ENCODE measurements around the gene RSU1.

RSU1 gene

DNA sequence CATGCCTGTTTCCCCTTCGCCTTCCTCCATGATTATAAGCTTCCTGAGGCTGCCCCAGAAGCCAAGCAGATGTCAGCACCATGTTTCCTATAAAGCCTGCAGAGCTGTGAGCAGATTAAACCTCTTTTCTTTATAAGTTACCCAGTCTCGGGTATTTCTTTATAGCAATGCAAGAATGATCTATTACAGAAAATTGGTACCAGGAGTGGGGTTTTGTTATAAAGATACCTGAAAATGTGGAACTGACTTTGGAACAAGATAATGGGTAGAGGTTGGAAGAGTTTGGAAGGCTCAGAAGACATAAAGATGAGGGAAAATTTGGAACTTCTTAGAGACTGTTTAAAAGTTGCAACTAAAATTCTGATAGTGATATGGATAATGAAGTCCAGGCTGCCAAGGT is 4.8 kb upstream of the RSU1 start:
- DNase-seq (ENCODE audit: low spot score), result no peak

DNA sequence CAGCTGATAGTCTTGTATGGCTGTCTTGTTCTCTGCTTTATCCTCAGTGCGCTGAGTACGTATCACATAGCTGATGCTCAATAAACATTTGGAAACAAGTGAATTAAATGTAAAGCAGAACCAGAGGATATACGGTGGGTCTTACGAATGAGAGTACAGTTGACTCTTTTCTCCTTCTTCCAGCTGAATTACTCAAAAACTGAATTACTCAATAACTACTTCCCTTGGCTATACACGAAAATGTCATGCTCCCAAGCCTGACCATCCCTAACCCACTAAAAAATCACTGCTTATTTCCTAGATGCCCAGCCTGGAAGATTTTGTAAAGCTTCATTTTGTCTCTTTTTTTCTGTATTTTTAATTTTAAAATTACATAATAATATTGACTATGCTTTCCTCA is 3.2 kb upstream of the RSU1 start:
- DNase-seq (ENCODE audit: low spot score), result no peak

DNA sequence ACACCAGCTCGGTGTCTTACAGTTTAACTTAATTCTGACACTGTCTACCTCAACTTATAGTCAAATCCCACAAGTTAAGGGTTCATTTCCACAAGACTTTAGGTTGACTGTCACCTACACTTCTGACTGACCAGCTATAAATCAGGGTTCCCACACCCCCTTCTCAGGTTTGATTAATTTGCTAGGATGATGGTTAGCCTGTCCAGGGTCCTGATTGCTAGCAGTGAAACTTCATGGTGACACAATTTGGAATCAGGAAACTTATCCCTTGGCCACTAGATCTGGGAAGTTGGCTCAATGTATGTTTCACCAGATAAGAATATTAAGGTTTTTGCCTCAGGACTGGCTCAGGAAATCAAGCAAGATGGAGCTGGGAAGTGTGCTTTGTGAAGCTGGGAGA is 2.8 kb upstream of the RSU1 start:
- no peak for DNase-seq (ENCODE audit: low spot score)

DNA sequence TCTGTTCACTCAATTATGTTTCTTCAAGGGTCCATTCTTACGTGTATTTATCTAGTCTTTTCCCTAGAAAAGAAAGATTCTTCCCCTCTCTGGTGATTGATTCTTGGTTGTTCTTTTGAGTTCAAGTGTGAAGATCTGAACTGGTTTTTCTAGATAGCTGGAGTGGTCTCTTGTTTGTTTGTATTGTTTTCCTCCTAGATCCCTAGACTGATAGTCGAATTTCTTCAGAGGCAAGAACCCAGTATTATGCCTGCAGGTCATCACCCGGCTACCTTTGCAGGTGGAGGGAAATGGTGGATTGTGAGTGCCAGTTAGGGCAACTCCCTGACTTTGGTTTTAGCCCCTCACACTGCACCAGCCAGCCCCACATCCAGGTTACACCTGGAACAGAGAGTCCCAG is 2.2 kb upstream of the RSU1 start:
- DNase-seq (ENCODE audit: low spot score), result no peak

DNA sequence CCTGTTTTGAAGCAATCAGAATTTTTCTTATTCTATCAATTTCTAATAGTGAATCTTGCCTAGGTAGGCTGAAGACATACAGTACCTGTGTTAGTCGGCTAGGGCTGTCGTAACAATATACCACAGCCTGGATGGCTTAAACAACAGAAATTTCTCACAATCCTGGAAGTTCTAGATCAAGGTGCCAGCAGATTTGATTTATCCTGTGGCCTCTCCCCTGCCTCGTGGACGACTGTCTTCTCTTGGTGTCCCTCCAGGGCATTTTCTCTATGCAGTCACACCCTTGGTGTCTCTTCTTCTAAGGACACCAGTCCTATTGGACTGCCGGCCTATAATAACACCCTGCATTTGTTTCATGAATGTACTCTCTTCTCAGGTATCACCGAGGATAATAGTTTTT is 1.8 kb upstream of the RSU1 start:
- no peak for DNase-seq (ENCODE audit: low spot score)

DNA sequence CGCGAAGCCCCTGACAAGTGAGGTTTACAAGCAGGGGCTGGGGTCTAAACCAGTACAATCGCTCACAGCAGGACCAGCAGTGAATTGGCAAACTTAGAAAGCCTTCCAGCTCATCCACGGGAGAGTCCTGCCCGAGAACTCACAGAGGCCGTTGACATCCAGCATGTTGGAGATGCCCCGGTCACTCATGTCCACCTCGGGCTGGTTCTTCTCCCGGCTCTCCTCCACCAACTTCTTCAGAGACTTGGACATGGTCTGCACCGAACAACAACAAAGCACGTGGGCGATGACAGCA is 447 bp downstream of the RSU1 start:
- peak; percentile 23 for DNase-seq (ENCODE audit: low spot score)

DNA sequence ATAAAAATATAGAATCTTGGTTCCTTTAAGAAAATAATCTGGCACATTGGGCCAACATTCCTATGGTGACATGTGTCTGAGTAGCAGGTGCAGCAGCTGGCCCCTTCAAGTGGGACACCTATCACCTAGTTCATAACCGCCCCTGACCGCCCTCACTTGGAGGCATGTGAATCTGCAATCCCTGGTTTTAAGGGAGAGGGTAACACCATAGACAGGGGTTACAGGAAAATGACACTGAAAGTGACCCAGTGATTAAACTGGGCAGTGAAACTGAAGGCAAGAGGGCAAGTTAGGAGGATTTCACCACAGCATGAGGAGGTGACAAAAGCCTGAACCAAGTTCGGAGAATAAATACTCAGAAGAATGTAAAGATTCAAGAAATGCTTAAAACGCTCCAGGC is 1.1 kb downstream of the RSU1 start:
- DNase-seq (ENCODE audit: low spot score), result peak; percentile 15

DNA sequence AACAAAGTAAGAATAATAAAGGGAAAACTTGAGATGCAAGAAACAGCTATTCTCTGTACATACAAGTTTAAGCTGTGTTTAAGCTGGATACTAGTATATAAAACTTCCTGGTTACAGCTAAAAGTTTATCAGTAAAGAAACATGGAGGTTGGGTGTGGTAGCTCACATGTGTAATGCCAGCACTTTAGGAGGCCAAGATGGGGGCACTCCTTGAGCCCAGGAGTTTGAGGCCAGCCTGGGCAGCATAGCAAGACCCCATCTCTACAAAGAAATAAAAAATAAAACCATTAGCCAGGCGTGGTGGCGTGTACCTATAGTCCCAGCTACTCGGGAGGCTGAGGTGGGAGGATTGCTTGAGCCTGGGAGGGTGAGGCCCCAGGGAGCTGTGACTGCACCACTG is 3.2 kb downstream of the RSU1 start:
- no peak for DNase-seq (ENCODE audit: low spot score)

DNA sequence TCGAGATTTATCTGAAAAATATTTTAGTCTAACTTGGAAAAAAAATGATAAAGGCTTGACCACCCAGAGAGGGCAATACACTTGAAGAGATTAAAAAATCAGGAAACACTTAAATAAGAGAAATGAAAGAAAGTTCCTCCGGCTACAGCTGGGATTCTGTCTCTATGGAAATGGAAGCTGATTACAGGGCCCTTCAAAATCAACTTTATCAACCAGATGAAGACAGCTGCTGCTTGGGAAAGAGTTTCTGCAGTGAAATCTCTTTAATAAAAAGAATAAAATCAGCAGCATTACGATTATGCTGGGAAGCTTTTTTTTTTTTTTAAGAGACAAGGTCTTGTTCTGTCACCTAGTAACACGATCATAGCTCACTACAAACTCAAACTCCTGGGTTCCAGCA is 4.5 kb downstream of the RSU1 start:
- DNase-seq (ENCODE audit: low spot score), result no peak

DNA sequence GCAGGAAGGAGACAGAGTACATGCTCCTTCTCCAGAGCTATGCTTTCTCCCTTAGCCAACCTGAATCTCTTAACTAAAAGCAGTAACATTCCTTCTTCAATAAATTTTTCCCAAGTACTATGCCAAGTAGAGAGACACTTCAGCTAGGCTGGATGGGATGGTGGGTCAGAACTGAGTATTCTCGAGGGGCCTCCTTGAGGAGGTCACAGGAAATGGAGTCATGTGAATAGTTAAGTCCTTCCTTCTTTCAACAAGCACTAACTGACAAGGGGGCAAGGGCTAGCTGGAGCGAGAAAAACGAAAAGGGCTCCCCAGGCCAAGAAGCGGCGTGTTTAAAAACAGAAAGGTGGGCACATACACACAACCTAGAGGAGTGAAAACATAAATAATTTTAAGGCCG is 5.5 kb downstream of the RSU1 start:
- no peak for DNase-seq (ENCODE audit: low spot score)

DNA sequence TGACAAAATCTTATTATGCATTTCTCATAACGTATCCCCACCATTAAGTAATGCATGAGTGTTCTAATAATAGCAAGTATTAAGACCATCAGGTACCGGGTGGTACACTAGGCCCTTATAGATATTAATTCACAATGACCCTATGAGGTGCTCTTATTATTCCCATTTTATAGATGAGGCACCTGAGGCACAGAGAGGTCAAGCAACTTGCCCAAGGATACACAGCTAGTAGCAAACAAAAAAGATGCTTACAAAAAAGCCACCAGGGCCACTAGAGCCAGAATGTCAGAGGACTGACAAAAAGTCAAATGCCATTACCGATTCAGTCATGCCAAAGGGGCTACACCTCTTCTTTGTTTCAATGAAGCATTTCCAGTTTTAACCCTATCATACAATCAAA is 5.9 kb downstream of the RSU1 start:
- no peak for DNase-seq (ENCODE audit: low spot score)

DNA sequence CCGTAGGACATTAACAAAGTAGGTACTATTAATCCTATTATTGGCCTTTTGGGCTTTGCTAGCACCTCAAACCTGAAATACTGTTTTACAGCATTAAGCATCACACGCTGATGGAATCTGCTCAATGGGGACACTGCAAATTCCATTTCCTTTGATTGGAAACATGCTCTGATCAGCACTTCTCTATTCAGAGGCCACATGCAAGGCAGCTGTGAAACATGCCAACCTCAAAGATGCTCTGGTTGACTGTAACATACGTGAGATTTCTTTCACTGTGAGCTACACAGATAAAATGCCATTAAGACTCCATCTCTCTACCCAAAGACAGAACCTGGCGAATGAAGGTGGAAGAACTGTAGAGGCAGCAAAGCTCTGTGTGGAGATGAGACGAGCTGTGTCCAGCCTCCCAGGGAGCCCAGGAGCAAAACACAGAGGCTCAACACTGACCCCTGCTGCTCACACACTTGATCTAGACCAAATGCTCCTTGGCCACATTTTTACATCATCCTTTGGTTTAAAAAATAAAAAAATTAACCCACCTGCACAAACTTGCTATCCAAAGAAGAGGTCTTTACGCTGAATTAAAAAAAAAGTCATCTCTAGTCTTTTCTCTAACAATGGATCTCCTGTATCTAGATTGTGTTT is 8.0 kb downstream of the RSU1 start:
- DNase-seq (ENCODE audit: low spot score), result peak; percentile 41

DNA sequence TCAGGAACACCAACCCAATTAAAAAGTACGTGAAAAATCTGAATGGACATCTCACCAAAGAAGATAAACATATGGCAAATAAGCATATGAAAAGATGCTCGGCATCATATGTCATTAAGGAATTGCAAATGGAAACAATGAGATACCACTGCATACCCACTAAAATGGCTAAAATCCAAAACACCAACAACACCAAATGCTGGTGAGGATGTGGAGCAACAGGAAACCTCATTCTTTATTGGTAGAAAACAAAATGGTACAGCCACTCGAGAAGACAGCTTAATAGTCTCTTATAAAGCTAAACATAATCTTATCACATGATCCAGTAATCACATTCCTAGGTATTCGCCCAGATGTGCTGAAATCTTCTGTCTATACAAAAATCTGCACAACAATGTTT is 13.1 kb downstream of the RSU1 start:
- DNase-seq (ENCODE audit: low spot score), result no peak

DNA sequence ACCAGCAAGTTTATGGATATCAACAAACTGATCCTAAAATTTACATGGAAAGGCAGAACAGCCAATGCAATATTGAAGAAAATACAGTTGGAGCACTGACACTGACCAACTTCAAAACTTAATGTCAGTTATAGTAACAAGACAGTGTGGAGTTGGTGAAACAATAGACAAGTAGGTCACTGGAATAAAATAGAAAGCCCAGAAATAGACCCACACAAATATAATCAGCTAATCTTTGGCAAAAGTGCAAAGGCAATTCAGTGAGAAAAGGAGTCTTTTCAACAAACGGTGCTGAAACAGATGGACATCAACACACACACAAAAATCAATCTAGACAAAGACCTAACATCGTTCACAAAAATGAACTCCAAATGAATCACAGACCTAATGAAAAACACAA is 13.8 kb downstream of the RSU1 start:
- no peak for DNase-seq (ENCODE audit: low spot score)

DNA sequence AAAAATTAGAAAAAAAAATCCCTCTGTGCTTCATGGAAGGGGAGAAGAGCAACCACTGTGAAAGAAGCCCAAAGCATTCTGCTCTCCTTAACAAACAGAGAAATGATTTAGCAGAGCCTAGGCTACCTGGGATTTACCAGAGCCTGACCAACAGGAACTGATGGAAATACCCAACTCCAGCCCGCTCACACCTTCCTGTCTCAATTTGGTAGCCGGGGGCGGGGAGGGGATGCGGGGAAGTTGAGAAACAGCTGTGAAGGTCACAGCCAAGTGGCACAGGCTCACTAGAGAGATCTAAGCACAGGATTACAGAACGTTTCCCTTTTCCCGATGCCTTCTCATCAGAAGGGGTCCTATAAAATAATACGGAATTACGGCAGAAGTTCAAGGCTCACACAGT is 17.6 kb downstream of the RSU1 start:
- DNase-seq (ENCODE audit: low spot score), result no peak

DNA sequence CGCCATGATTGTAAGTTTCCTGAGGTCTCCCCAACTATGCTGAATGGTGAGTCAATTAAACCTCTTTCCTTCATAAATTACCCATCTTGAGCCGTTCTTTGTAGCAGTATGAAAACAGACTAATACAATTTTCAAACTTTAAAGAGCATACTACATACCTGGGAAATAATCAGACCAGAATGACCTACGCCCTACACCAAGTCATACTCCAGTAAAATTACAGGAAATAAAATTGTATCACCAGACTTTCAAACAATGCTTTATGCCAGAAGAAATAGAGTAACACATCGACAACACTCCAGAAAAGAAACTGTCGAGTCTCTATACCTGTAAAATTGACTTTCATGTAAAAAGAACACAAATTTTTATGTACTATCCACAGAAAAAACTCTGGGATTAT is 18.7 kb downstream of the RSU1 start:
- DNase-seq (ENCODE audit: low spot score), result no peak

DNA sequence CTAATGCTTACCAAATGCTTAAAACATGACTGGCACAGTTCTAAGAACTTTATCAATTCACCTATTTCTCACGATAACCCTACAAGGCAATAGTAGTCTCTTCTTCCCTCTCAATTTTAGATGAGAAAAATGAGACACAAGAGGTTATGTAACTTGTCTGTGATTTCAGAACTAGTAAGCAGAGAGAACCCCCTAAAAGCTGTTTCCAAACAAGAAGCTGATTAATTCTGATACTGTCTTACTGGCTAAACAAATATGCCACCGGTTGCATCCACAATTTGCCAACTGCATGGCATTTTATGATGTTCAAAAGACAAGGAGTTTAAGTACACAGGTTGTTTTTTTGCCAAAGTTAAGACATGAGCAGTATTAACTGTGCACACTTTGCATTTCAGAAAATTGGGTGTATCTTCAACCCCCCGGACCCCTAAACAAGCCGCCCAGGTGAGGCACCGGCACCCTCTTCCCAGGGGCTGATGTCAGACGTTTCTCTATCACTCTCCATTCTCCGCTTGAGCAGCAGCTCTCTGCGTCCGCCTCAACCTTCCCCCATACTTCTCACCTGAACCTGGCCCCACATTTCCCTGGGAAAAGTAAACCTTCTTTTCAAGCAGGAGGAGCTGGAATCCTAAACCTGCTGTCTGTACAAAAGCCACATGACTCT is 21.7 kb downstream of the RSU1 start:
- DNase-seq (ENCODE audit: low spot score), result no peak

DNA sequence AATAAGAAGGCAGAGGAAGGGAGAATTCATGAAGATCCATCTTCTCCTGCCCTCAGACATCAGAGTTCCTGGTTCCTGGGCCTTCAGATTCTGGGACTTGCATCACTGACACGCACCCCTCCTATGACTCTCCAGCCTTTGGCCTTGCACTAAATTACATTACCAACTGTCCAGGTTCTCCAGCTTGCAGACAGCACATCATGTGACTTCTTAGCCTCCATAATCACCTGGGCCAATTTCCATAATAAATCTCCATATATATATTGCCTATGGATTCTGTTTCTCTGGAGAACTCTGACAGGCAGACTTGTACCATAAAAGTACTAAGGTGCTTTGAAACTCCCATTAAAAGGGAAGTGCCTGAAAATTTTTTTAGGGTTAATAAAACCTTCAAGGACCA is 23.2 kb downstream of the RSU1 start:
- no peak for DNase-seq (ENCODE audit: low spot score)

DNA sequence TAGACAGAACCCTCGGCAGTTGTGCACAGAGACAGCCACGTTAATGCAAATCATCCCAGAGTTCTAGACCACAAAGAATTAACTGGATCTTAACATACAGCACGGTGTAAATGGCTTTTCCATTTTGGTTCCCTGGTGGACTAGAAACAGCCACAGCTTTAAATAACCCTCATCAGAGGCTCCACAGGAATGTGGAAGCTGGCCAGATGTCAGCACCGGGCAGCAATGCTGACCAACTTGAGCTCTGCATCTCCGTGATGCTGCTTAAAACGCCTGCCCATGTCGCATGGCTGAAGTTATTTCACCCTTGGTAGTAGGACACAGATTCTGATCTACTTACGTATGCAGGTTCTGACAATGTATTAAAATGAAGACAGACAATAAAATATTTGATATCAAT is 24.5 kb downstream of the RSU1 start:
- DNase-seq (ENCODE audit: low spot score), result peak; percentile 44

DNA sequence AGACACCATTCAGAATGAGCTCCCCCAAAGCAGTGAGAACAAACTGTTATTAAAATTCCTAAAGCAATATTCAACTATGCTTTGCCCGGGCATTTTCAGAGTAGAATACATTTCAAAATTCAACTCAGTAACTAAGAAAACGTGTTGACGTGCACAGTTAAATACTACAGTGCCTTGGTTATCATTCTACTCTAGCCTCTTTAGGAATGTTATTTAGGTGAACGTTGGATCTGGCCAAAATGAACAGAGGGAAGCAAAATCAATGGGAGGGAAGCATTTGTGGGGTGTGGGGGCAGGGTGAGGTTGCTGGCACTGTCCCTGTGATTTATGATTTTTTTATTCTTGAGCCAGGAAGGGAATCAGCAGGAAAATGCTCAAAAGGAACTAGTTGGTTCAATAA is 27.5 kb downstream of the RSU1 start:
- no peak for DNase-seq (ENCODE audit: low spot score)

DNA sequence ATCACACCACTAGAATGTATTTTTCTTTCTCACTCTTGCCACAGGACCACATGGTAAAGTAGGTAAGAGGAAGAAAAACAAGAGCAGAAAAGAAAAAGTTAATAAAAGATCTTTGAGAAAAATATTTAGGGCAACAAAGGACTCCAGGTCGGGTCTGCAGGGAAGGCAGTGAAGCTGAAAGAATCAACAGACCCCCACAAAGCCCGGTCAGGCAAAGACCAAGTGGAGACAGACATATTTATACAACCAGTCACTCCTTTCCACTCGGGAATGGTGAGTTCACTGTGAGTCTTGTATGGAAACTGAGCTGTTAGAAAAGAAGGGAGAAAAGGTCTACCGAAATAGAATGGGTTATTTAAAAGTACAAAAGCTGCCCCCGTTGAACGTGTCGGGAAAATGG is 28.0 kb downstream of the RSU1 start:
- DNase-seq (ENCODE audit: low spot score), result no peak

DNA sequence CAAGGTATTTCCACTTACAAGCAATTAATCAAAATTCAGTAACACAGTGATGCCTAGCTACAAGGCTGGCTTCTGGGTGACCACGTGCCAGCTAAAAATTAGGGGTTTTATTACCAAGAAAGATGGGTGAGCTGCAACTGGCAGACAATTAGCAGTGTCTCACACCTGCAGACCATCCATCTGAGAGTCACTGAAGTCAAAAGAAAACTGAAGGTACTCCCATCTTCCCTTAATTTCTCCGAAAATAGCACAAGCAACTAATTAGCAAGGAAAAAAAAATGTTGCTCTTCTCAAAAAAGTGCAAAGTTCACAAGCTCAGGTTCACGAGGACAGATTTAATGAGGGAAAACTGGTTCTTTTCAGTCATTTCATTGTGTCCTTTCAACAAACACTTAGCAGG is 28.4 kb downstream of the RSU1 start:
- no peak for DNase-seq (ENCODE audit: low spot score)

DNA sequence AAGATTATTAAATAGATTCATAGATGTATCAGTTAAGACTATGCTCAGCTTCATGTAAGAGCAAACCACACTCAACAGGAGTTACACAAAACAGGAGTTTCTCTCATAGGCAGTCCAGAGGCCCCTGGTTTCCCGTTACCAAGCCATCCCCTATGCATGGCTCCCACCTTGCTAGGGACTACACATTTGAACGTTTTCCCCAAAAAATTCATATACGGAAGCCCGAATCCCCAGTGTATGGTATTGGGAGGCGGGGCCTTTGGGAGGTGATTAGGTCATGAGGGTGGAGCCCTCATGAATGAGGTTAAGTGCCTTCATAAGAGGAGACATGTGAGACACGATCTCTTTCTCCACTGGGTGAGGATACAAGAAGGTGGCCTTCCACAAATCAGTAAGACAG is 29.1 kb downstream of the RSU1 start:
- DNase-seq (ENCODE audit: low spot score), result no peak

DNA sequence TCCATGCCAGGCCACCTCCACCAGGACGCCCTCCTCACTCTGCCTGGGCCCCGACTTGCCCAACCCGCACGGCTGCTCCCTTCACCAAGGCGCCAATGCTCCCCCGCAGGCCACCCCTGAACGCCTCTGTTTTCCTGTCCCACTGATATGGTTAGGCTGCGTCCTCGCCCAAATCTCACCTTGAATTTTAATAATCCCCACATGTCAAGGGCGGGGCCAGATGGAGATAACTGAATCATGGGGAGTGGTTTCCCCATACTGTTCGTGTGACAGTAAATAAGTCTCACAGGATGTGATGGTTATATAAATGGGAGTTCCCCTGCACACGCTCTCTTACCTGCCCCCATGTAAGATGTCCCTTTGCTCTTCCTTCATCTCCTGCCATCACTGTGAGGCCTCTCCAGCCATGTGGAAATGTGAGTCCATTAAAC is 29.8 kb downstream of the RSU1 start:
- no peak for DNase-seq (ENCODE audit: low spot score)

Measured in AG08396 (cell line).